HEK293 (cell line): ENCODE data around the gene UBXN11.
"Not testable (repeated sequence)": the region's sequence is repeated elsewhere in the genome, so short reads cannot be mapped to it uniquely, and the experiment has no call there.

Source experiments
- CTCF ChIA-PET: fragments of 350-600 bp; formaldehyde crosslinking; extraction: SDS; loops from one replicate; lab custom pipeline; 2021; ENCODE audit warnings: antibody characterized with exemption; lab: Yijun Ruan, JAX
- POLR2A ChIA-PET: fragments of 300-600 bp; formaldehyde crosslinking; extraction: SDS; loops from one replicate; lab custom pipeline; 2020; ENCODE audit warnings: antibody characterized with exemption, inconsistent platforms; lab: Yijun Ruan, JAX
- H3K27ac ChIP-seq: fragments of 200-500 bp; sonication (Bioruptor generic); 2 replicates; pipeline ENCODE4 v1.5.1; 2014; ENCODE audit warnings: low read depth, low read length, control low read depth, inconsistent platforms; ENCODE audit errors: extremely low read depth
- H3K36me3 ChIP-seq, 2 experiments: fragments of 200-500 bp in 1 of 2; sonication (Bioruptor generic) in 1 of 2; 1 replicate in 1 of 2; 2 replicates in 1 of 2; pipeline ENCODE4 v1.5.1; 2014 to 2017; ENCODE audit warnings: inconsistent platforms in 2 of 2, low read length in 2 of 2; ENCODE audit not compliant: control insufficient read depth in 2 of 2, insufficient read depth in 1 of 2
- H3K4me1 ChIP-seq: fragments of 200-500 bp; sonication (Bioruptor generic); 2 replicates; pipeline ENCODE4 v1.5.1; 2014; ENCODE audit warnings: mild to moderate bottlenecking, low read length, inconsistent platforms; ENCODE audit not compliant: control insufficient read depth, insufficient read depth
- H3K4me3 ChIP-seq: 2 replicates; pipeline ENCODE4 v1.5.1; 2011; ENCODE audit warnings: low read depth, mild to moderate bottlenecking, control low read depth, low read length, moderate library complexity
- H3K9me3 ChIP-seq: fragments of 200-500 bp; sonication (Bioruptor generic); 2 replicates; pipeline ENCODE4 v1.5.1; 2014; ENCODE audit warnings: low read depth, low read length, inconsistent platforms; ENCODE audit not compliant: control insufficient read depth, insufficient read depth
- GLI2 ChIP-seq: fragments of 450-650 bp; formaldehyde crosslinking; IDR thresholded peaks from 2 replicates; pipeline ENCODE4; 2017; ENCODE audit warnings: missing biosample characterization, missing genetic modification characterization, low read depth, borderline replicate concordance
- PATZ1 ChIP-seq: fragments of 450-650 bp; formaldehyde crosslinking; IDR thresholded peaks from 2 replicates; pipeline ENCODE4 v1.5.1; 2016; ENCODE audit warnings: missing biosample characterization, missing genetic modification characterization
- PRDM10 ChIP-seq: fragments of 450-650 bp; formaldehyde crosslinking; IDR thresholded peaks from 2 replicates; pipeline ENCODE4 v1.5.1; 2016; ENCODE audit warnings: missing biosample characterization, missing genetic modification characterization
- WT1 ChIP-seq: fragments of 450-650 bp; formaldehyde crosslinking; IDR thresholded peaks from 2 replicates; pipeline ENCODE4 v1.5.1; 2016; ENCODE audit warnings: missing biosample characterization, missing genetic modification characterization
- YY1 ChIP-seq: fragments of 450-650 bp; formaldehyde crosslinking; IDR thresholded peaks from 2 replicates; pipeline ENCODE4 v1.5.1; 2018; ENCODE audit warnings: missing biosample characterization, missing genetic modification characterization
- ZEB2 ChIP-seq: fragments of 450-650 bp; formaldehyde crosslinking; IDR thresholded peaks from 2 replicates; pipeline ENCODE4 v1.5.1; 2016; ENCODE audit warnings: missing biosample characterization, missing genetic modification characterization
- ZNF138 ChIP-seq: fragments of 450-650 bp; formaldehyde crosslinking; IDR thresholded peaks from 2 replicates; pipeline ENCODE4 v1.5.1; 2016; ENCODE audit warnings: missing biosample characterization, missing genetic modification characterization, borderline replicate concordance
- ZNF18 ChIP-seq: fragments of 450-650 bp; formaldehyde crosslinking; IDR thresholded peaks from 2 replicates; pipeline ENCODE4 v1.5.1; 2016; ENCODE audit warnings: missing biosample characterization, missing genetic modification characterization
- ZNF335 ChIP-seq: fragments of 450-650 bp; formaldehyde crosslinking; conservative IDR thresholded peaks from 2 replicates; pipeline ENCODE4 v1.5.1; 2016; ENCODE audit warnings: missing biosample characterization, missing genetic modification characterization
- ZNF341 ChIP-seq: fragments of 450-650 bp; formaldehyde crosslinking; IDR thresholded peaks from 2 replicates; pipeline ENCODE4; 2016; ENCODE audit warnings: low read depth, missing biosample characterization, missing genetic modification characterization
- ZNF48 ChIP-seq: fragments of 450-650 bp; formaldehyde crosslinking; IDR thresholded peaks from 2 replicates; pipeline ENCODE4 v1.5.1; 2016; ENCODE audit warnings: missing biosample characterization, missing genetic modification characterization
- ZNF501 ChIP-seq: fragments of 450-650 bp; formaldehyde crosslinking; IDR thresholded peaks from 2 replicates; pipeline ENCODE4 v1.5.1; 2016; ENCODE audit warnings: missing biosample characterization, missing genetic modification characterization
- ZNF670 ChIP-seq: fragments of 450-650 bp; formaldehyde crosslinking; IDR thresholded peaks from 2 replicates; pipeline ENCODE4 v1.5.1; 2016; ENCODE audit warnings: missing biosample characterization, missing genetic modification characterization, low read depth

The UBXN11 gene

GRCh38 chr1:26335774-26336476 lies 29.5 kb upstream of the UBXN11 start (continued):
- TF ChIP-seq ZNF138 (tag by site-specific recombination) (no peak), ZNF48 (no peak), PRDM10 (peak; percentile 91), ZNF501 (no peak), ZNF341 (tag by site-specific recombination) (peak; percentile 84), ZNF18 (tag by site-specific recombination) (no peak), ZEB2 (peak; percentile 53; the same call in 1 of the 2 replicates), WT1 (peak; percentile 42; the same call in 1 of the 2 replicates), ZNF670 (tag by site-specific recombination) (no peak), ZNF335 (tag by site-specific recombination) (peak; percentile 69)

- H3K4me1 ChIP-seq, H3K36me3 ChIP-seq, H3K4me3 ChIP-seq, H3K27ac ChIP-seq, POLR2A ChIA-PET, H3K9me3 ChIP-seq: not testable (repeated sequence)
- CTCF ChIA-PET = interaction anchor here (0.6 to 4.8 kb wide), 5 partner anchors 11 to 204 kb away, joined by 4 to 23 read pairs (median 5); no protein-coding TSS in a partner anchor
Measured at GRCh38 chr1:26333312-26333711, 26.9 kb upstream of the UBXN11 start.

- no peaks in the 10 kb centered on the region for H3K4me1 ChIP-seq
- TF ChIP-seq YY1 (no peak), PATZ1 (tag by site-specific recombination) (no peak), GLI2 (no peak)
- TF ChIP-seq, all 188 proteins: peak for 0
- Histone ChIP-seq H3K27ac (no peak overlapping the region), H3K36me3 (peaks cover 0 to 3% of the 10 kb centered on the region in 2 experiments; a peak in 1 of 3 replicates), H3K4me3 (no peak overlapping the region), H3K9me3 (no peaks in the 10 kb centered on the region)
- CTCF ChIA-PET = interaction anchor here (0.6 to 1.5 kb wide), 6 partner anchors 9 to 316 kb away, joined by 3 to 7 read pairs (median 4); no protein-coding TSS in a partner anchor
- POLR2A ChIA-PET = no interaction called here
Measured at GRCh38 chr1:26330276-26330675, 23.8 kb upstream of the UBXN11 start.
